ENCODE measurements around the gene ISCA2.

Gene ISCA2

GRCh38 chr14:74465335-74465734, 28.2 kb upstream of the ISCA2 start:
- no peak for DNase-seq
- Histone ChIP-seq H3K4me2 (ENCODE audit: low read depth, low read length) (no peak overlapping the region), H3K9ac (ENCODE audit: low read length) (no peak overlapping the region), H3K27ac (ENCODE audit: low read length) (no peak overlapping the region), H3F3A (ENCODE audit: insufficient read depth, low read length) (no peaks in the 10 kb centered on the region), H3K4me1 (ENCODE audit: low read length) (no peaks in the 10 kb centered on the region), H4K20me1 (ENCODE audit: insufficient read depth, low read length) (no peaks in the 10 kb centered on the region), H3K36me3 (replicated peaks; ENCODE audit: insufficient read depth, low read length) (no peaks in the 10 kb centered on the region), H2AFZ (ENCODE audit: low read length) (no peak overlapping the region), H3K79me2 (ENCODE audit: low read length) (no peaks in the 10 kb centered on the region), H3K4me3 (ENCODE audit: low read length) (no peak overlapping the region), H3K9me2 (replicated peaks; ENCODE audit: insufficient read depth, low read length) (no peaks in the 10 kb centered on the region), H3K9me3 (replicated peaks; ENCODE audit: insufficient read depth, low read length) (no peaks in the 10 kb centered on the region), H3K27me3 (replicated peaks; ENCODE audit: insufficient read depth, low read length) (no peaks in the 10 kb centered on the region)
- TF ChIP-seq EZH2 (optimal IDR thresholded peaks at IDR 0.05; ENCODE audit: low read depth, low read length) (no peak), CTCF (IDR thresholded peaks at IDR 0.05; ENCODE audit: low read length) (no peak), EZH2phosphoT487 (IDR thresholded peaks at IDR 0.05; ENCODE audit: low read length) (no peak)

- H3K27me3 ChIP-seq (replicated peaks; ENCODE audit: insufficient read depth, low read length): no peaks in the 10 kb centered on the region
- no peaks in the 10 kb centered on the region for H3K4me1 ChIP-seq (ENCODE audit: low read length)
- H3K4me3 ChIP-seq (ENCODE audit: low read length): no peak overlapping the region
- no peak overlapping the region for H2AFZ ChIP-seq (ENCODE audit: low read length)
- H3K9ac ChIP-seq (ENCODE audit: low read length): no peak overlapping the region
- DNase-seq: no peak
- H3K4me2 ChIP-seq (ENCODE audit: low read depth, low read length): no peak overlapping the region
- no peaks in the 10 kb centered on the region for H3K9me2 ChIP-seq (replicated peaks; ENCODE audit: insufficient read depth, low read length)
- H3F3A ChIP-seq (ENCODE audit: insufficient read depth, low read length): no peaks in the 10 kb centered on the region
- no peaks in the 10 kb centered on the region for H3K36me3 ChIP-seq (replicated peaks; ENCODE audit: insufficient read depth, low read length)
- H3K27ac ChIP-seq (ENCODE audit: low read length): no peak overlapping the region
- no peaks in the 10 kb centered on the region for H4K20me1 ChIP-seq (ENCODE audit: insufficient read depth, low read length)
- no peaks in the 10 kb centered on the region for H3K79me2 ChIP-seq (ENCODE audit: low read length)
- no peak for TF ChIP-seq CTCF (IDR thresholded peaks at IDR 0.05; ENCODE audit: low read length)
- TF ChIP-seq EZH2phosphoT487 (IDR thresholded peaks at IDR 0.05; ENCODE audit: low read length): no peak
- TF ChIP-seq EZH2 (optimal IDR thresholded peaks at IDR 0.05; ENCODE audit: low read depth, low read length): no peak
- H3K9me3 ChIP-seq (replicated peaks; ENCODE audit: insufficient read depth, low read length): no peaks in the 10 kb centered on the region
Measured at GRCh38 chr14:74468513-74468912, 25.1 kb upstream of the ISCA2 start.

- Histone ChIP-seq H3K4me1 (ENCODE audit: low read length) (no peaks in the 10 kb centered on the region), H3K79me2 (ENCODE audit: low read length) (no peaks in the 10 kb centered on the region), H3K27me3 (replicated peaks; ENCODE audit: insufficient read depth, low read length) (no peaks in the 10 kb centered on the region), H3K36me3 (replicated peaks; ENCODE audit: insufficient read depth, low read length) (no peaks in the 10 kb centered on the region), H3K27ac (ENCODE audit: low read length) (no peak overlapping the region), H4K20me1 (ENCODE audit: insufficient read depth, low read length) (no peaks in the 10 kb centered on the region), H3K9me3 (replicated peaks; ENCODE audit: insufficient read depth, low read length) (no peaks in the 10 kb centered on the region), H3K4me3 (ENCODE audit: low read length) (no peak overlapping the region), H3F3A (ENCODE audit: insufficient read depth, low read length) (no peaks in the 10 kb centered on the region), H3K9ac (ENCODE audit: low read length) (no peak overlapping the region), H3K9me2 (replicated peaks; ENCODE audit: insufficient read depth, low read length) (no peaks in the 10 kb centered on the region), H3K4me2 (ENCODE audit: low read depth, low read length) (no peak overlapping the region), H2AFZ (ENCODE audit: low read length) (no peak overlapping the region)
- TF ChIP-seq EZH2 (optimal IDR thresholded peaks at IDR 0.05; ENCODE audit: low read depth, low read length): no peak
- no peak for TF ChIP-seq CTCF (IDR thresholded peaks at IDR 0.05; ENCODE audit: low read length)
- TF ChIP-seq EZH2phosphoT487 (IDR thresholded peaks at IDR 0.05; ENCODE audit: low read length): no peak
- no peak for DNase-seq
Measured at GRCh38 chr14:74469548-74470518, 23.7 kb upstream of the ISCA2 start.
